K562 (cell line): Measurements from ENCODE around the gene CEACAM5. TPM values are rescaled to one million over a fixed set of nuclear protein-coding genes. Genes with fewer than 3 reads are reported as not detected.

ENCODE experiments used
- CREM ChIP-seq: IDR thresholded peaks from 2 replicates; pipeline ENCODE4 v1.6.1; 2014; ENCODE audit warnings: antibody characterized with exemption, low read depth
- EHMT2 ChIP-seq: fragments of 450-650 bp; IDR thresholded peaks from 2 replicates; pipeline ENCODE4 v1.6.1; 2018; ENCODE audit warnings: antibody characterized with exemption
- L3MBTL2 ChIP-seq: fragments of 450-650 bp; IDR thresholded peaks from 2 replicates; pipeline ENCODE4 v1.6.1; 2016; ENCODE audit warnings: mild to moderate bottlenecking, moderate library complexity
- NBN ChIP-seq: fragments of 450-650 bp; IDR thresholded peaks from 2 replicates; pipeline ENCODE4 v1.6.1; 2016; ENCODE audit warnings: low read depth, mild to moderate bottlenecking
- NCOA4 ChIP-seq: fragments of 450-650 bp; IDR thresholded peaks from 2 replicates; pipeline ENCODE4 v1.6.1; 2018; ENCODE audit warnings: mild to moderate bottlenecking; ENCODE audit not compliant: partially characterized antibody
- NFIC ChIP-seq: fragments of 450-650 bp; IDR thresholded peaks from 2 replicates; pipeline ENCODE4 v1.6.1; 2017; ENCODE audit warnings: mild to moderate bottlenecking, inconsistent platforms
- SIX5 ChIP-seq, 2 experiments: IDR thresholded peaks; 2 replicates each; pipeline ENCODE4 v1.6.1; 2011; ENCODE audit warnings: low read length in 2 of 2, borderline replicate concordance in 1 of 2, low read depth in 1 of 2, mild to moderate bottlenecking in 1 of 2, moderate library complexity in 1 of 2; ENCODE audit not compliant: insufficient read depth in 1 of 2
- SMARCE1 ChIP-seq: fragments of 450-650 bp; IDR thresholded peaks from 2 replicates; pipeline ENCODE4 v1.7.1; 2016; ENCODE audit warnings: mild to moderate bottlenecking
- SMC3 ChIP-seq: conservative IDR thresholded peaks from 2 replicates; pipeline ENCODE4 v1.6.1; 2011; ENCODE audit warnings: low read depth, low read length, improper control_type of control experiment; ENCODE audit not compliant: insufficient read depth
- SP2 ChIP-seq: IDR thresholded peaks from 2 replicates; pipeline ENCODE4 v1.6.1; 2011; ENCODE audit warnings: mild to moderate bottlenecking, low read depth, low read length, moderate library complexity; ENCODE audit not compliant: poor library complexity, severe bottlenecking; ENCODE audit errors: extremely low read depth
- SRSF7 ChIP-seq: fragments of 200-400 bp; formaldehyde crosslinking; optimal IDR thresholded peaks from 2 replicates; pipeline ENCODE3; 2017; ENCODE audit warnings: mild to moderate bottlenecking, low read depth, low read length
- TARDBP ChIP-seq: fragments of 450-650 bp; IDR thresholded peaks from 2 replicates; pipeline ENCODE4 v1.6.1; 2016
- ZBTB17 ChIP-seq: fragments of 450-650 bp; formaldehyde crosslinking; IDR thresholded peaks from 2 replicates; pipeline ENCODE4 v1.4.0; 2020; ENCODE audit warnings: mild to moderate bottlenecking
- ZNF780A ChIP-seq: fragments of 250-450 bp; sonication (Bioruptor Pico); IDR thresholded peaks from 2 replicates; pipeline ENCODE4 v1.5.0; 2021; ENCODE audit warnings: mild to moderate bottlenecking
- polyA plus RNA-seq, 8 experiments: library from polyadenylated mRNA; depleted of rRNA in 4 of 8; stranded (reverse) in 5 of 8; unstranded in 3 of 8; fragments of >200 nt; fragmentation: Nextera tagmentation in 2 of 8; fragmentation: Illumina TruSeq in 1 of 8; extraction: Ambion mirVana in 2 of 8; extraction: Trizol in 1 of 8; gene quantifications; 2 replicates each; pipeline versions ENCODE4 v1.2.1 to v1.2.3, GENCODE V29; 2011 to 2014; ENCODE audit warnings: inconsistent platforms in 1 of 8, missing spikeins in 1 of 8
- total RNA-seq, 7 experiments: library from RNA; depleted of rRNA in 6 of 7; stranded (reverse); fragments of >200 nt in 6 of 7; fragmentation: Illumina TruSeq in 2 of 7; extraction: Trizol in 2 of 7; gene quantifications; 2 replicates each; pipeline versions ENCODE4 v1.2.1 to v1.2.3, GENCODE V29; 2011 to 2021; ENCODE audit warnings: low replicate concordance in 1 of 7
- TF ChIP-seq, protein P1 (sequence below): sonication (generic); formaldehyde crosslinking; IDR thresholded peaks from 2 replicates; pipeline ENCODE4 v1.9.0; 2022; ENCODE audit warnings: mild to moderate bottlenecking, missing genetic modification reagents
- TF ChIP-seq, protein P2 (sequence below): sonication (generic); formaldehyde crosslinking; IDR thresholded peaks from 2 replicates; pipeline ENCODE4 v1.8.1; 2023; ENCODE audit warnings: mild to moderate bottlenecking, missing genetic modification reagents
- TF ChIP-seq, protein P3 (sequence below): fragments of 450-650 bp; IDR thresholded peaks from 2 replicates; pipeline ENCODE4 v1.6.1; 2018; ENCODE audit not compliant: partially characterized antibody
- TF ChIP-seq, protein P4 (sequence below): fragments of 450-650 bp; IDR thresholded peaks from 2 replicates; pipeline ENCODE4 v1.7.1; 2018; ENCODE audit warnings: mild to moderate bottlenecking, low read depth; ENCODE audit not compliant: partially characterized antibody

The CEACAM5 gene
- total and polyA plus RNA-seq, 9 of the 15 experiments (the other 6 are each of a cell fraction or from before 2014, with no cell fraction given), result 0.33 TPM; not detected in 8

- TF ChIP-seq, protein P1, sequence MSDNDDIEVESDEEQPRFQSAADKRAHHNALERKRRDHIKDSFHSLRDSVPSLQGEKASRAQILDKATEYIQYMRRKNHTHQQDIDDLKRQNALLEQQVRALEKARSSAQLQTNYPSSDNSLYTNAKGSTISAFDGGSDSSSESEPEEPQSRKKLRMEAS, result no peak
- TF ChIP-seq TARDBP (no peak; the same call in 1 of the 2 replicates), SP2 (no peak), SRSF7 (no peak), NBN (peak; percentile 74; the same call in 1 of the 2 replicates), NCOA4 (no peak), EHMT2 (peak; percentile 93), ZBTB17 (CRISPR knock-in tag) (no peak), SMC3 (peak; percentile 51), SIX5 (IDR thresholded peaks at IDR 0.05; ENCODE audit: borderline replicate concordance in 1 of 2, insufficient read depth in 1 of 2, low read depth in 1 of 2, low read length in 2 of 2) (no peak), NFIC (no peak), CREM (peak; percentile 30; the same call in 1 of the 2 replicates), L3MBTL2 (peak; percentile 35; the same call in 1 of the 2 replicates), ZNF780A (CRISPR knock-in tag) (no peak), SMARCE1 (no peak)
- TF ChIP-seq, protein P2, sequence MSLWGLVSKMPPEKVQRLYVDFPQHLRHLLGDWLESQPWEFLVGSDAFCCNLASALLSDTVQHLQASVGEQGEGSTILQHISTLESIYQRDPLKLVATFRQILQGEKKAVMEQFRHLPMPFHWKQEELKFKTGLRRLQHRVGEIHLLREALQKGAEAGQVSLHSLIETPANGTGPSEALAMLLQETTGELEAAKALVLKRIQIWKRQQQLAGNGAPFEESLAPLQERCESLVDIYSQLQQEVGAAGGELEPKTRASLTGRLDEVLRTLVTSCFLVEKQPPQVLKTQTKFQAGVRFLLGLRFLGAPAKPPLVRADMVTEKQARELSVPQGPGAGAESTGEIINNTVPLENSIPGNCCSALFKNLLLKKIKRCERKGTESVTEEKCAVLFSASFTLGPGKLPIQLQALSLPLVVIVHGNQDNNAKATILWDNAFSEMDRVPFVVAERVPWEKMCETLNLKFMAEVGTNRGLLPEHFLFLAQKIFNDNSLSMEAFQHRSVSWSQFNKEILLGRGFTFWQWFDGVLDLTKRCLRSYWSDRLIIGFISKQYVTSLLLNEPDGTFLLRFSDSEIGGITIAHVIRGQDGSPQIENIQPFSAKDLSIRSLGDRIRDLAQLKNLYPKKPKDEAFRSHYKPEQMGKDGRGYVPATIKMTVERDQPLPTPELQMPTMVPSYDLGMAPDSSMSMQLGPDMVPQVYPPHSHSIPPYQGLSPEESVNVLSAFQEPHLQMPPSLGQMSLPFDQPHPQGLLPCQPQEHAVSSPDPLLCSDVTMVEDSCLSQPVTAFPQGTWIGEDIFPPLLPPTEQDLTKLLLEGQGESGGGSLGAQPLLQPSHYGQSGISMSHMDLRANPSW (CRISPR knock-in tag), result no peak
- TF ChIP-seq, protein P3, sequence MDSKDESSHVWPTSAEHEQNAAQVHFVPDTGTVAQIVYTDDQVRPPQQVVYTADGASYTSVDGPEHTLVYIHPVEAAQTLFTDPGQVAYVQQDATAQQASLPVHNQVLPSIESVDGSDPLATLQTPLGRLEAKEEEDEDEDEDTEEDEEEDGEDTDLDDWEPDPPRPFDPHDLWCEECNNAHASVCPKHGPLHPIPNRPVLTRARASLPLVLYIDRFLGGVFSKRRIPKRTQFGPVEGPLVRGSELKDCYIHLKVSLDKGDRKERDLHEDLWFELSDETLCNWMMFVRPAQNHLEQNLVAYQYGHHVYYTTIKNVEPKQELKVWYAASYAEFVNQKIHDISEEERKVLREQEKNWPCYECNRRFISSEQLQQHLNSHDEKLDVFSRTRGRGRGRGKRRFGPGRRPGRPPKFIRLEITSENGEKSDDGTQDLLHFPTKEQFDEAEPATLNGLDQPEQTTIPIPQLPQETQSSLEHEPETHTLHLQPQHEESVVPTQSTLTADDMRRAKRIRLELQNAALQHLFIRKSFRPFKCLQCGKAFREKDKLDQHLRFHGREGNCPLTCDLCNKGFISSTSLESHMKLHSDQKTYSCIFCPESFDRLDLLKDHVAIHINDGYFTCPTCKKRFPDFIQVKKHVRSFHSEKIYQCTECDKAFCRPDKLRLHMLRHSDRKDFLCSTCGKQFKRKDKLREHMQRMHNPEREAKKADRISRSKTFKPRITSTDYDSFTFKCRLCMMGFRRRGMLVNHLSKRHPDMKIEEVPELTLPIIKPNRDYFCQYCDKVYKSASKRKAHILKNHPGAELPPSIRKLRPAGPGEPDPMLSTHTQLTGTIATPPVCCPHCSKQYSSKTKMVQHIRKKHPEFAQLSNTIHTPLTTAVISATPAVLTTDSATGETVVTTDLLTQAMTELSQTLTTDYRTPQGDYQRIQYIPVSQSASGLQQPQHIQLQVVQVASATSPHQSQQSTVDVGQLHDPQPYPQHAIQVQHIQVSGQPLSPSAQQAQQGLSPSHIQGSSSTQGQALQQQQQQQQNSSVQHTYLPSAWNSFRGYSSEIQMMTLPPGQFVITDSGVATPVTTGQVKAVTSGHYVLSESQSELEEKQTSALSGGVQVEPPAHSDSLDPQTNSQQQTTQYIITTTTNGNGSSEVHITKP, result peak; percentile 16
- TF ChIP-seq, protein P4, sequence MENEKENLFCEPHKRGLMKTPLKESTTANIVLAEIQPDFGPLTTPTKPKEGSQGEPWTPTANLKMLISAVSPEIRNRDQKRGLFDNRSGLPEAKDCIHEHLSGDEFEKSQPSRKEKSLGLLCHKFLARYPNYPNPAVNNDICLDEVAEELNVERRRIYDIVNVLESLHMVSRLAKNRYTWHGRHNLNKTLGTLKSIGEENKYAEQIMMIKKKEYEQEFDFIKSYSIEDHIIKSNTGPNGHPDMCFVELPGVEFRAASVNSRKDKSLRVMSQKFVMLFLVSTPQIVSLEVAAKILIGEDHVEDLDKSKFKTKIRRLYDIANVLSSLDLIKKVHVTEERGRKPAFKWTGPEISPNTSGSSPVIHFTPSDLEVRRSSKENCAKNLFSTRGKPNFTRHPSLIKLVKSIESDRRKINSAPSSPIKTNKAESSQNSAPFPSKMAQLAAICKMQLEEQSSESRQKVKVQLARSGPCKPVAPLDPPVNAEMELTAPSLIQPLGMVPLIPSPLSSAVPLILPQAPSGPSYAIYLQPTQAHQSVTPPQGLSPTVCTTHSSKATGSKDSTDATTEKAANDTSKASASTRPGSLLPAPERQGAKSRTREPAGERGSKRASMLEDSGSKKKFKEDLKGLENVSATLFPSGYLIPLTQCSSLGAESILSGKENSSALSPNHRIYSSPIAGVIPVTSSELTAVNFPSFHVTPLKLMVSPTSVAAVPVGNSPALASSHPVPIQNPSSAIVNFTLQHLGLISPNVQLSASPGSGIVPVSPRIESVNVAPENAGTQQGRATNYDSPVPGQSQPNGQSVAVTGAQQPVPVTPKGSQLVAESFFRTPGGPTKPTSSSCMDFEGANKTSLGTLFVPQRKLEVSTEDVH, result peak; percentile 60
Observed at GRCh38 chr19:41706741-41707501, 1.5 kb upstream of the CEACAM5 start (continued).
